ENCODE measurements around the gene MIA.

MIA gene

DNA sequence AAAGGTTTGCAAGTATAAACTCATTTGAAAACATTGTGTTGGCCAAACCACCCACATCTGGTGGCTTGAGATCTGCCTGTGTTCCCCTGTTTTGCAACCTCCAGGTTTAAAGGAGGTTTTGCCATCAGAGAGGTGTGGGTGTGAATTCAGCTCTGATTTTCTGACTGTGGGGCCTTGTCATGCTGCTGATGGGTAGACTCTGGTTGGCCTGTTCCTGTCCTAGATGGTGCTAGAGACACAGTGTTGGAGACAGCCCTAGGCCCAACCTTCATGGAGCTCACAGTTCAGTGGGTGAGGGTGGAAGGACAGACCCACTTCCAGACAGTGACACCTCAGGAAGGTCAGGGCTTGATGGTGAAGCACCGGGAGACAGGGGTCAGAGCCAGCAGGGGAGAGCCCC, 10.2 kb downstream of the MIA start (continued):
- TF ChIP-seq ZNF514 (tag by site-specific recombination; IDR thresholded peaks at IDR 0.05) (no peak), ZNF24 (tag by site-specific recombination; IDR thresholded peaks at IDR 0.05) (no peak)
- TF ChIP-seq, protein P1, sequence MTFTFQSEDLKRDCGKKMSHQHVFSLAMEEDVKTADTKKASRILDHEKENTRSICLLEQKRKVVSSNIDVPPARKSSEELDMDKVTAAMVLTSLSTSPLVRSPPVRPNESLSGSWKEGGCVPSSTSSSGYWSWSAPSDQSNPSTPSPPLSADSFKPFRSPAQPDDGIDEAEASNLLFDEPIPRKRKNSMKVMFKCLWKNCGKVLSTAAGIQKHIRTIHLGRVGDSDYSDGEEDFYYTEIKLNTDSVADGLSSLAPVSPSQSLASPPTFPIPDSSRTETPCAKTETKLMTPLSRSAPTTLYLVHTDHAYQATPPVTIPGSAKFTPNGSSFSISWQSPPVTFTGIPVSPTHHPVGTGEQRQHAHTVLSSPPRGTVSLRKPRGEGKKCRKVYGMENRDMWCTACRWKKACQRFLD (tag by site-specific recombination; IDR thresholded peaks at IDR 0.05): no peak

DNA sequence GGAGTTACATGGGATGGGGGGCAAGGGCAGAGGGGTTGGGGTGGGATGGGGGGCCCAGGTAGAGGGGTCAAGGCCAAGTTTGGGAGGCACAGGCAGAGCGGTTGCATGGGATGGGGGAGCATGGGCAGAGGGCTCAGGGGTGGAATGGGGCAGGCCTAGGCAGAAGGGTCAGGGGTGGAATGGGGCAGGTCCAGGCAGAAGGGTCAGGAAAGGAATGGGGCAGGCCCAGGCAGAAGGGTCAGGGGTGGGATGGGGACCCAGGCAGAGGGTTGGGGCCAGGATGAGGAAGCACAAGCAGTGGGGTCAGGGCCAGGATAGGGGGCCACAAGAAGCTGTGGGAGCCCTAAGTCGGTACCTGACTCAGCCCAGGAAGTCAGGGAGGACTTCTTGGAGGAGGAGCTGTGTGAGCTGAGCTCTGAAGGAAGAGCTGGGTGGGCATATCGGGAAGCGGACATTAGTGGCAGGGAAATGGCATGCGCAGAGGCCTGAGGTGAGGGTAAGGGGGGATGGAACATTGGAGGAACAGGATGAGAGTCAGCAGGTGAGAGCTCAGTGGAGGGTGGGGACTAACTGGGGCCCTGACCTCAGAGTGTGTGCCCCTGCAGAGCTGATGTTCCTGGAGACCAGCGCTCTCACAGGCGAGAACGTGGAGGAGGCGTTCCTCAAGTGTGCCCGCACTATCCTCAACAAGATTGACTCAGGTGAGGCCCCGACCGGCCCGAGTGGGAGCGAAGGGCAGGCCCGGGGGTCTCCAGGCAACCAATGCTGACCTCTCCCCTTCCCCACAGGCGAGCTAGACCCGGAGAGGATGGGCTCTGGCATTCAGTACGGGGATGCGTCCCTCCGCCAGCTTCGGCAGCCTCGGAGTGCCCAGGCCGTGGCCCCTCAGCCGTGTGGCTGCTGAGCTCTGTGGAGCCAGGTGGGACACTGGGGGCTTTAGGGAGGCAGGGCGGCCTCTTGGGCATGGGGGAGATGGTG, 11.0 kb downstream of the MIA start:
- Histone ChIP-seq H3K27ac (ENCODE audit: extremely low read depth, low read depth, low read length) (no peak overlapping the region), H3K4me1 (ENCODE audit: control insufficient read depth, insufficient read depth, low read length) (no peaks in the 10 kb centered on the region), H3K4me3 (ENCODE audit: low read depth, low read length) (no peak overlapping the region), H3K36me3 (ENCODE audit: control insufficient read depth in 2 of 2, insufficient read depth in 1 of 2, low read length in 2 of 2) (peaks cover 0 to 22% of the 10 kb centered on the region in 2 experiments; a peak in 1 of 3 replicates), H3K9me3 (ENCODE audit: control insufficient read depth, insufficient read depth, low read depth, low read length) (no peaks in the 10 kb centered on the region)
- CTCF ChIA-PET: interaction anchor here (0.5 to 2.1 kb wide), 5 partner anchors 9 to 118 kb away, joined by 3 to 12 read pairs (median 3); partner anchors contain the start of genes EGLN2 and RAB4B
- POLR2A ChIA-PET: interaction anchor here (1.0 to 3.4 kb wide), 2 partner anchors 9 to 36 kb away, joined by 3 to 39 read pairs; partner anchors contain the start of genes ACTMAP and RAB4B
- TF ChIP-seq, protein P2, sequence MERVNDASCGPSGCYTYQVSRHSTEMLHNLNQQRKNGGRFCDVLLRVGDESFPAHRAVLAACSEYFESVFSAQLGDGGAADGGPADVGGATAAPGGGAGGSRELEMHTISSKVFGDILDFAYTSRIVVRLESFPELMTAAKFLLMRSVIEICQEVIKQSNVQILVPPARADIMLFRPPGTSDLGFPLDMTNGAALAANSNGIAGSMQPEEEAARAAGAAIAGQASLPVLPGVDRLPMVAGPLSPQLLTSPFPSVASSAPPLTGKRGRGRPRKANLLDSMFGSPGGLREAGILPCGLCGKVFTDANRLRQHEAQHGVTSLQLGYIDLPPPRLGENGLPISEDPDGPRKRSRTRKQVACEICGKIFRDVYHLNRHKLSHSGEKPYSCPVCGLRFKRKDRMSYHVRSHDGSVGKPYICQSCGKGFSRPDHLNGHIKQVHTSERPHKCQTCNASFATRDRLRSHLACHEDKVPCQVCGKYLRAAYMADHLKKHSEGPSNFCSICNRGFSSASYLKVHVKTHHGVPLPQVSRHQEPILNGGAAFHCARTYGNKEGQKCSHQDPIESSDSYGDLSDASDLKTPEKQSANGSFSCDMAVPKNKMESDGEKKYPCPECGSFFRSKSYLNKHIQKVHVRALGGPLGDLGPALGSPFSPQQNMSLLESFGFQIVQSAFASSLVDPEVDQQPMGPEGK (tag by site-specific recombination; IDR thresholded peaks at IDR 0.05): peak; percentile 25; the same call in 1 of the 2 replicates
- 0 out of 2 replicates have a peak, but pooled peaks have one; percentile 18 for TF ChIP-seq ZBTB20 (tag by site-specific recombination; IDR thresholded peaks at IDR 0.05)
- TF ChIP-seq ZNF223 (tag by site-specific recombination; IDR thresholded peaks at IDR 0.05): peak; percentile 67; the same call in 1 of the 2 replicates
- no peak for TF ChIP-seq ZNF521 (tag by site-specific recombination; IDR thresholded peaks at IDR 0.05)
- 0 out of 2 replicates have a peak, but pooled peaks have one; percentile 6 for TF ChIP-seq GLIS2 (tag by site-specific recombination; IDR thresholded peaks at IDR 0.05)
- no peak for TF ChIP-seq ZBTB10 (tag by site-specific recombination; IDR thresholded peaks at IDR 0.05)
- peak; percentile 30; the same call in 1 of the 2 replicates for TF ChIP-seq BCL11A (tag by site-specific recombination; IDR thresholded peaks at IDR 0.05; ENCODE audit: low read depth)
- no peak for TF ChIP-seq ZSCAN30 (tag by site-specific recombination; IDR thresholded peaks at IDR 0.05)
- TF ChIP-seq ZNF610 (tag by site-specific recombination; IDR thresholded peaks at IDR 0.05; ENCODE audit: borderline replicate concordance): no peak

DNA sequence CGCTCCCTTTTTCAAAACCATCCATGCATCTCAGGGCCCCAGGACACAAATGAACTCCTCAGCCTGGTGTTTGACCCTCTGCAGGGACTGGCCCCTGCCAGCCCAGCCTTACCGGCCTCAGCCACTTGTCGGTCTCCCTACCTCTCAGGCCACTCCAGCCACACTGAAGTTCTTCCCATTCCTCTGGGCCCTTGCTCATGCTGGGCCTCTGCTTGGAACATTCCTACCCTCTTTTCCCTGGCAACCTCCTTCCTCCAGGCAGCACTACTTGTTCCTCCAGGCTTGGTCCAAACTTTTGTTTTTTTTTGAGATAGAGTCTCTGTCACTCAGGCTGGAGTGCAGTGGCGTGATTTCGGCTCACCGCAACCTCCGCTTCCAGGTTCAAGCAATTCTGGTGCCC, 16.0 kb downstream of the MIA start:
- no peak overlapping the region for H3K27ac ChIP-seq (ENCODE audit: extremely low read depth, low read depth, low read length)
- ChIA-PET CTCF (interaction anchor here (1.0 to 2.3 kb wide), 3 partner anchors 13 to 157 kb away, joined by 3 to 6 read pairs (median 4); no protein-coding TSS in a partner anchor), POLR2A (interaction anchor here (1.3 kb wide), 1 partner anchor 41 kb away, joined by 4 read pairs; the partner anchor contains the start of gene ACTMAP)
- H3K36me3 ChIP-seq (ENCODE audit: control insufficient read depth in 2 of 2, insufficient read depth in 1 of 2, low read length in 2 of 2): peaks cover 0 to 37% of the 10 kb centered on the region in 2 experiments; a peak in 2 of 3 replicates
- no peak for TF ChIP-seq ZNF239 (tag by site-specific recombination; IDR thresholded peaks at IDR 0.05)
- no peak for TF ChIP-seq ZNF211 (tag by site-specific recombination; IDR thresholded peaks at IDR 0.05; ENCODE audit: low read depth)
- TF ChIP-seq ZNF610 (tag by site-specific recombination; IDR thresholded peaks at IDR 0.05; ENCODE audit: borderline replicate concordance): no peak
- TF ChIP-seq WT1 (tag by site-specific recombination; IDR thresholded peaks at IDR 0.05): no peak
- peak; percentile 57 for TF ChIP-seq SCRT2 (tag by site-specific recombination; IDR thresholded peaks at IDR 0.05)
- TF ChIP-seq ZNF311 (tag by site-specific recombination; IDR thresholded peaks at IDR 0.05; ENCODE audit: borderline replicate concordance): no peak
- no peak for TF ChIP-seq ZNF544 (tag by site-specific recombination; IDR thresholded peaks at IDR 0.05)
- H3K4me3 ChIP-seq (ENCODE audit: low read depth, low read length): no peak overlapping the region
- H3K9me3 ChIP-seq (ENCODE audit: control insufficient read depth, insufficient read depth, low read depth, low read length): no peaks in the 10 kb centered on the region
- 0 out of 2 replicates have a peak, but pooled peaks cover 3% of the 10 kb centered on the region for H3K4me1 ChIP-seq (ENCODE audit: control insufficient read depth, insufficient read depth, low read length)
